ENCODE results near the gene P2RY10. TPM values are rescaled to one million over a fixed set of nuclear protein-coding genes. Genes with fewer than 3 reads are reported as not detected.

The P2RY10 gene
- total RNA-seq, 1 experiment from 2014 or later: not detected

GRCh38 chrX:78957768-78958130 lies 12.6 kb downstream of the P2RY10 start:
- H3K36me3 ChIP-seq (ENCODE audit: insufficient read depth, low read length, poor library complexity, severe bottlenecking): no peaks in the 10 kb centered on the region
- no peak overlapping the region for H3K4me3 ChIP-seq (ENCODE audit: low read depth, low read length, poor library complexity, severe bottlenecking)
- no peaks in the 10 kb centered on the region for H3K9me3 ChIP-seq (ENCODE audit: low read depth, low read length, poor library complexity, severe bottlenecking)
- no peaks in the 10 kb centered on the region for H3K27me3 ChIP-seq (replicated peaks; ENCODE audit: insufficient read depth, low read depth, low read length, poor library complexity)
- no peak for TF ChIP-seq EZH2 (IDR thresholded peaks at IDR 0.05; ENCODE audit: borderline replicate concordance, low read depth, low read length, poor library complexity, severe bottlenecking)
- no peak for TF ChIP-seq CTCF (conservative IDR thresholded peaks at IDR 0.05; ENCODE audit: low read depth, low read length)
- no peak overlapping the region for H3K27ac ChIP-seq (ENCODE audit: low read depth, low read length, poor library complexity, severe bottlenecking)
- POLR2A ChIA-PET (ENCODE audit: low non-redundant PET): no interaction called here
- BruUV-seq (replicated peaks): no TSS peak
- CTCF ChIA-PET: no interaction called here
- no peak for DNase-seq (ENCODE audit: low spot score)
- intact Hi-C loops (cut with micrococcal nuclease; ENCODE audit: unreplicated experiment): no loop called here
- H3K4me1 ChIP-seq (ENCODE audit: insufficient read depth, low read length, poor library complexity, severe bottlenecking): no peaks in the 10 kb centered on the region

GRCh38 chrX:78958419-78959116 lies 13.4 kb downstream of the P2RY10 start:
- no peaks in the 10 kb centered on the region for H3K36me3 ChIP-seq (ENCODE audit: insufficient read depth, low read length, poor library complexity, severe bottlenecking)
- H3K27me3 ChIP-seq (replicated peaks; ENCODE audit: insufficient read depth, low read depth, low read length, poor library complexity): no peaks in the 10 kb centered on the region
- DNase-seq (ENCODE audit: low spot score): no peak
- BruUV-seq (replicated peaks): no TSS peak
- H3K9me3 ChIP-seq (ENCODE audit: low read depth, low read length, poor library complexity, severe bottlenecking): no peaks in the 10 kb centered on the region
- no peak overlapping the region for H3K27ac ChIP-seq (ENCODE audit: low read depth, low read length, poor library complexity, severe bottlenecking)
- CTCF ChIA-PET: no interaction called here
- no peak for TF ChIP-seq EZH2 (IDR thresholded peaks at IDR 0.05; ENCODE audit: borderline replicate concordance, low read depth, low read length, poor library complexity, severe bottlenecking)
- TF ChIP-seq CTCF (conservative IDR thresholded peaks at IDR 0.05; ENCODE audit: low read depth, low read length): no peak
- intact Hi-C loops (cut with micrococcal nuclease; ENCODE audit: unreplicated experiment): no loop called here
- no peaks in the 10 kb centered on the region for H3K4me1 ChIP-seq (ENCODE audit: insufficient read depth, low read length, poor library complexity, severe bottlenecking)
- POLR2A ChIA-PET (ENCODE audit: low non-redundant PET): no interaction called here
- H3K4me3 ChIP-seq (ENCODE audit: low read depth, low read length, poor library complexity, severe bottlenecking): no peak overlapping the region

GRCh38 chrX:78960888-78961287 lies 15.7 kb downstream of the P2RY10 start:
- Histone ChIP-seq H3K4me1 (ENCODE audit: insufficient read depth, low read length, poor library complexity, severe bottlenecking) (no peaks in the 10 kb centered on the region), H3K27ac (ENCODE audit: low read depth, low read length, poor library complexity, severe bottlenecking) (no peak overlapping the region), H3K9me3 (ENCODE audit: low read depth, low read length, poor library complexity, severe bottlenecking) (no peaks in the 10 kb centered on the region), H3K27me3 (replicated peaks; ENCODE audit: insufficient read depth, low read depth, low read length, poor library complexity) (no peaks in the 10 kb centered on the region), H3K4me3 (ENCODE audit: low read depth, low read length, poor library complexity, severe bottlenecking) (no peak overlapping the region), H3K36me3 (ENCODE audit: insufficient read depth, low read length, poor library complexity, severe bottlenecking) (no peaks in the 10 kb centered on the region)
- DNase-seq (ENCODE audit: low spot score): no peak
- intact Hi-C loops (cut with micrococcal nuclease; ENCODE audit: unreplicated experiment): no loop called here
- ChIA-PET POLR2A (ENCODE audit: low non-redundant PET) (interaction anchor here (0.6 kb wide), 1 partner anchor 452 kb away, joined by 3 read pairs; no protein-coding TSS in a partner anchor), CTCF (no interaction called here)
- BruUV-seq (replicated peaks): no TSS peak
- TF ChIP-seq CTCF (conservative IDR thresholded peaks at IDR 0.05; ENCODE audit: low read depth, low read length) (no peak), EZH2 (IDR thresholded peaks at IDR 0.05; ENCODE audit: borderline replicate concordance, low read depth, low read length, poor library complexity, severe bottlenecking) (no peak)

Data from A673 (cell line).